Sigmoid colon (tissue), 7 donors: ENCODE data around the gene PITX3. TPM values are rescaled to one million over a fixed set of nuclear protein-coding genes. Genes with fewer than 3 reads are reported as not detected.

ENCODE experiments used
- DNase-seq: peaks from one replicate; pipeline ENCODE4 v3.0.0-alpha.2; 2019
- H3K27ac ChIP-seq, 4 donors: fragments of 200-600 bp; sonication (generic); one replicate each; pipeline ENCODE4 v1.5.1; 2016 to 2019; ENCODE audit warnings: mild to moderate bottlenecking in 1 of 4
- H3K27me3 ChIP-seq, 3 donors: fragments of 200-600 bp; sonication (generic); one replicate each; pipeline ENCODE4 v1.5.1; 2019; ENCODE audit warnings: mild to moderate bottlenecking in 1 of 3
- H3K36me3 ChIP-seq, 4 donors: fragments of 200-600 bp; sonication (generic); one replicate each; pipeline ENCODE4 v1.5.1; 2016 to 2019
- H3K4me1 ChIP-seq, 4 donors: fragments of 200-600 bp; sonication (generic); one replicate each; pipeline ENCODE4 v1.5.1; 2017 to 2019
- H3K4me3 ChIP-seq, 4 donors: fragments of 200-600 bp; sonication (generic); one replicate each; pipeline ENCODE4 v1.5.1; 2017 to 2019; ENCODE audit warnings: mild to moderate bottlenecking in 2 of 4, moderate library complexity in 1 of 4
- H3K9me3 ChIP-seq, 4 donors: fragments of 200-600 bp in 3 of 4; sonication (generic) in 3 of 4; one replicate each; pipeline versions ENCODE4 v1.5.1 to v1.6.1; 2013 to 2019
- EP300 ChIP-seq, 4 donors: sonication (generic); formaldehyde crosslinking; IDR thresholded peaks; one replicate each; pipeline ENCODE4 v1.6.1; 2017; ENCODE audit warnings: antibody characterized with exemption in 4 of 4
- POLR2A ChIP-seq, 2 donors: fragments of 450-650 bp; IDR thresholded peaks; one replicate each; pipeline ENCODE4 v1.6.1; 2016; ENCODE audit warnings: antibody characterized with exemption in 2 of 2, mild to moderate bottlenecking in 2 of 2, moderate library complexity in 2 of 2
- POLR2AphosphoS5 ChIP-seq, 4 donors: sonication (generic); formaldehyde crosslinking; IDR thresholded peaks; one replicate each; pipeline ENCODE4 v1.6.1; 2017; ENCODE audit warnings: antibody characterized with exemption in 4 of 4
- WGBS, 2 donors: extraction: QIAGEN DNeasy Blood & Tissue Kit; methylation state at CpG; one replicate each; pipeline ENCODE4 v1.1.7; 2013; 5-methylcytosine and 5-hydroxymethylcytosine counted together
- intact Hi-C: fragments of 100-400 bp; cut with DNase I; formaldehyde crosslinking; loops from one replicate; pipeline ENCODE4 v1.15.1; 2023
- polyA plus RNA-seq, 3 donors: library from polyadenylated mRNA; stranded (reverse); fragments of 200-250 nt; gene quantifications; one replicate each; pipeline ENCODE4 v1.2.3, GENCODE V29; 2013
- total RNA-seq, 4 donors: library from RNA; depleted of rRNA; stranded (reverse); fragments of >200 nt; gene quantifications; one replicate each; pipeline ENCODE4 v1.1.0, GENCODE V29; 2016
- TF ChIP-seq, protein P1 (sequence below), 4 experiments: fragments of 450-650 bp in 3 of 4; fragments of 200-600 bp in 1 of 4; IDR thresholded peaks; one replicate each; pipeline ENCODE4 v1.5.1; 2016 to 2019; ENCODE audit warnings: antibody characterized with exemption in 4 of 4, mild to moderate bottlenecking in 3 of 4, moderate library complexity in 2 of 4
- donor health status: healthy with polysubstance abuse.
- donor health status: Bipolar disorder and iron deficiency.
- donor health status: healthy.

Gene PITX3
- total and polyA plus RNA-seq, 7 donors = not detected

DNA sequence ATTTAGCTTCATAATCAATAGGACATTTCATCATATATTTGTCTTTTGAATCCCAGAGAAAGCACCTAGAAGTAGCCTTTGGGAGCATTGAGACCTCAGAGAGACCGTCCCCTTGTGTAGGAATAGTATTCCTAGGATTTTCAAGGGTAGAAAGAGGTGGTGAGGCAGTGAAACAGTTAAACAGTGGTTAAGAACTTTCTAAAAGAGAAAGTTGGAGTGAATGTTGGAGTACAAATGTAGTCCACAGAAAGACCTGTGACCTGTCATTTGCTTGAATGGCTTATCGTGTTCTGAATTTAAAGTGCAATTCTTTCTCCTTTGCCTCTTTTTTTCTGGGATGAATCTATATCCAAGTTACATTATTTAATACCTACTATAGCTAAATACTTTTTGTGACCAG, 34.0 kb upstream of the PITX3 start:
- Histone ChIP-seq H3K27me3 (no peaks in the 10 kb centered on the region), H3K9me3 (no peaks in the 10 kb centered on the region), H3K4me1 (peaks cover 0 to 23% (median 8%) of the 10 kb centered on the region in 4 donors), H3K4me3 (no peak overlapping the region), H3K36me3 (no peaks in the 10 kb centered on the region), H3K27ac (no peak overlapping the region)
- TF ChIP-seq, protein P1, sequence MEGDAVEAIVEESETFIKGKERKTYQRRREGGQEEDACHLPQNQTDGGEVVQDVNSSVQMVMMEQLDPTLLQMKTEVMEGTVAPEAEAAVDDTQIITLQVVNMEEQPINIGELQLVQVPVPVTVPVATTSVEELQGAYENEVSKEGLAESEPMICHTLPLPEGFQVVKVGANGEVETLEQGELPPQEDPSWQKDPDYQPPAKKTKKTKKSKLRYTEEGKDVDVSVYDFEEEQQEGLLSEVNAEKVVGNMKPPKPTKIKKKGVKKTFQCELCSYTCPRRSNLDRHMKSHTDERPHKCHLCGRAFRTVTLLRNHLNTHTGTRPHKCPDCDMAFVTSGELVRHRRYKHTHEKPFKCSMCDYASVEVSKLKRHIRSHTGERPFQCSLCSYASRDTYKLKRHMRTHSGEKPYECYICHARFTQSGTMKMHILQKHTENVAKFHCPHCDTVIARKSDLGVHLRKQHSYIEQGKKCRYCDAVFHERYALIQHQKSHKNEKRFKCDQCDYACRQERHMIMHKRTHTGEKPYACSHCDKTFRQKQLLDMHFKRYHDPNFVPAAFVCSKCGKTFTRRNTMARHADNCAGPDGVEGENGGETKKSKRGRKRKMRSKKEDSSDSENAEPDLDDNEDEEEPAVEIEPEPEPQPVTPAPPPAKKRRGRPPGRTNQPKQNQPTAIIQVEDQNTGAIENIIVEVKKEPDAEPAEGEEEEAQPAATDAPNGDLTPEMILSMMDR (IDR thresholded peaks at IDR 0.05) = no peak
- WGBS, 2 donors = 91 to 96% methylated on average over 2 of the region's 2 CpGs
- intact Hi-C loops = no loop called here
- DNase-seq = no peak

DNA sequence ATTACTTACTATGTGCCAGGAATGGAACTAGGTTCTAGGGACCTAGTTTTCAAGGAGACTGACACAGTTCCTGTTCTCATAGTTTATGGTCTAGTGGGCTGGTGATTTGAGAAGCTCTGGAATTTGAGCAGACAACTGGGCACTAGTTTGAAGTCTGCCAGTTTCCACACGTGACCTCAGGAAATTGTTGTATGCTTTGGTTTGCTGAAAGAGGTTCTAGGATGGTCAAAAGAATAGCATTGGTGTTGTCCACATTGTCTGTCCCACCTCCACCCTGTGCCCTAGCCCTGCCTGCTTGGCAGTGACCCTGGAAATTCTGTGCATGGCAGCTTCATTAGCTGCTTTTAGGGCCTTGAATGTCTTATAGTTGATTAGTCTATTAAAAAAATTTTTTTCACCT, 32.8 kb upstream of the PITX3 start:
- peaks cover 0 to 20% (median 7%) of the 10 kb centered on the region in 4 donors for H3K4me1 ChIP-seq
- no peak overlapping the region for H3K27ac ChIP-seq
- H3K4me3 ChIP-seq = no peak overlapping the region
- H3K9me3 ChIP-seq = no peaks in the 10 kb centered on the region
- no peaks in the 10 kb centered on the region for H3K36me3 ChIP-seq
- DNase-seq = no peak
- intact Hi-C loops = no loop called here
- H3K27me3 ChIP-seq = no peaks in the 10 kb centered on the region
- TF ChIP-seq EP300 (IDR thresholded peaks at IDR 0.05) (no peak), POLR2A (IDR thresholded peaks at IDR 0.05) (no peak), POLR2AphosphoS5 (IDR thresholded peaks at IDR 0.05) (no peak)
- TF ChIP-seq, protein P1 (IDR thresholded peaks at IDR 0.05) = no peak
- 79 to 85% methylated on average over 1 of the region's 1 CpG for WGBS, 2 donors

DNA sequence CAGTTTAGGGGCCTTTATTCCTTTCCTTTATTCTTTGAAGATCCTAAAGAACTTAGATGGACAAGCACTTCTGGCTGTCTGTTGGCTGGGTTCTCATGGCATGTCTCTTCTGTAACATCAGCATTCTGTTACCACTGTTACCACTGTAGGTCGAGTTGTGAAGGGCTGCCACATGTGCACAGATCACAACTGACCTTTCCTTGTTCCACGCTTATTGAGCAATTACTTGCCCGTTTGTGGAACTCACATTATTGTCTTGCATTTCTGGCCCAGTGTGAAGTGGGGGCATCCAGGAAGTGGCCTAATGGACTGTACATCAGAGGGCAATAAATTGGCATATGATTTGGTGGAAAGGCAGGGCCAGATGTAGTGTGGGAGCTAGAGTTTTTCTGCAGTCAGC, 27.7 kb upstream of the PITX3 start:
- TF ChIP-seq EP300 (IDR thresholded peaks at IDR 0.05) (no peak), POLR2AphosphoS5 (IDR thresholded peaks at IDR 0.05) (no peak), POLR2A (IDR thresholded peaks at IDR 0.05) (no peak)
- TF ChIP-seq, protein P1 (IDR thresholded peaks at IDR 0.05) = no peak

DNA sequence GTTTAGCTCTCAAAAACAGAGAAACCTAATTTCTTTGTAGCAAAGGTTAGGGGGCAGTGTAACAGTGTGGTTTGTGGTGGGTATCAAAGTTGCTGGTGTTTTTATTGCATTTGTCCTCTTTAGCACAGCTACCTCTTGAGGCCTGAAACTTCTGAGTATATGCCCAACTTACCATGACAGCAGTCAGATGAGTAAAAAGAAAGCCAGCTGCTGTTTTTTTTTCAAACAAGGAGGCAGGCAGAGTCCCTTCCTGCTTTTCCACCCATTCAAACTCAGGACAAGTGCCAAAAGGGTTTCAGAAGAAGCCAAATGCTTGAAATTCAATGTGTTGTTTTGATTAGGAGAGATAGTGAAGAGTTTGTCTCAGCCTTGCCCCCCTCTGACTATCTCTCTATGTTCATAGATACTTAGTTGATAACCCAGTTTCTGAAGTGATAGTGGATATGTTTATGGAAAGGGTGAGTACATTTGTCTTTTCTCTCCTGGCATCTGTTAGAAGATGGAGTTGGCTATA, 27.1 kb upstream of the PITX3 start:
- Histone ChIP-seq H3K9me3 (no peaks in the 10 kb centered on the region), H3K4me3 (no peak overlapping the region), H3K27ac (peak overlapping the region in 2 of 4 donors; percentile 26), H3K36me3 (peaks cover 0 to 5% (median 0%) of the 10 kb centered on the region in 4 donors), H3K4me1 (peaks cover 0 to 30% (median 20%) of the 10 kb centered on the region in 4 donors), H3K27me3 (no peaks in the 10 kb centered on the region)
- DNase-seq = no peak
- intact Hi-C loops = no loop called here
- TF ChIP-seq POLR2AphosphoS5 (IDR thresholded peaks at IDR 0.05) (no peak), EP300 (IDR thresholded peaks at IDR 0.05) (no peak), POLR2A (IDR thresholded peaks at IDR 0.05) (no peak)
- TF ChIP-seq, protein P1 (IDR thresholded peaks at IDR 0.05) = no peak

More for the DNA sequence above, 27.7 kb upstream of the PITX3 start:
- no peaks in the 10 kb centered on the region for H3K27me3 ChIP-seq
- H3K36me3 ChIP-seq = peaks cover 0 to 5% (median 0%) of the 10 kb centered on the region in 4 donors
- DNase-seq = no peak
- 35 to 67% methylated on average over 3 of the region's 3 CpGs for WGBS, 2 donors
- H3K4me3 ChIP-seq = no peak overlapping the region
- no peaks in the 10 kb centered on the region for H3K9me3 ChIP-seq
- no peak overlapping the region for H3K27ac ChIP-seq
- intact Hi-C loops = no loop called here
- H3K4me1 ChIP-seq = peaks cover 0 to 36% (median 23%) of the 10 kb centered on the region in 4 donors

DNA sequence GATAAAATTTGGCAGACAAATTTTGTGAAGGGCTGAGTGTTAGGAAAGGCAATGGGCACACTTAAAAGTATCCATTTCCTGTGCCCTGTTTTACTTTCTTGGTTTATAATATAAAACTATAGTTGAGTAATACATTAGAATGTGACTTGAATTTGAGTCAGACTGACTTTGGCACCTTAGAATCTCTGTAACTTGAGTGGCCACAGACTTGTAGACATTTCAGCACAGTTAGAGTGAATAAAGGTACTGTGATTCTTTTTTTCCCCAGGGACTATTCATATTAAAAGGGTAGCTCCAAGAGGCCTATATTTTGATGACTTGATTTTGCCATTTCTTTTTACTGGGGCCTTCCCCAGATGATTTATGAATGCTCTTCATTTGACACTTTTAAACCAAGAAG, 26.4 kb upstream of the PITX3 start:
- no peaks in the 10 kb centered on the region for H3K9me3 ChIP-seq
- H3K4me3 ChIP-seq = no peak overlapping the region
- no peak for DNase-seq
- peaks cover 0 to 5% (median 2%) of the 10 kb centered on the region in 4 donors for H3K36me3 ChIP-seq
- TF ChIP-seq EP300 (IDR thresholded peaks at IDR 0.05) = no peak
- TF ChIP-seq POLR2AphosphoS5 (IDR thresholded peaks at IDR 0.05) = peak in 2 of 4 donors; percentile 12 to 21
- no peaks in the 10 kb centered on the region for H3K27me3 ChIP-seq
- H3K27ac ChIP-seq = no peak overlapping the region
- intact Hi-C loops = no loop called here
- H3K4me1 ChIP-seq = peaks cover 0 to 33% (median 20%) of the 10 kb centered on the region in 4 donors
